K562 (cell line): Measurements from ENCODE around the gene TDRD9. TPM values are rescaled to one million over a fixed set of nuclear protein-coding genes. Genes with fewer than 3 reads are reported as not detected.

Experiments
- ATAC-seq: fragments of 200-7000 bp; cut with Tn5 transposase; 3 replicates; pipeline ENCODE4 v1.9.1; 2020; ENCODE audit warnings: moderate library complexity
- BruUV-seq: library from RNA; stranded (reverse); fragments of 400-500 nt; replicated peaks from 2 replicates; lab custom pipeline; 2021; lab: Mats Ljungman, UMichigan
- CTCF ChIA-PET: fragments of 300-600 bp; formaldehyde crosslinking; extraction: SDS; loops from one replicate; lab custom pipeline; 2021; ENCODE audit warnings: low intra/inter-chr PET ratio; lab: Yijun Ruan, JAX
- POLR2A ChIA-PET: fragments of 300-600, 350-650 bp; sonication (Branson Sonifier 250); formaldehyde crosslinking; extraction: SDS; loops from one replicate; lab custom pipeline; 2021; ENCODE audit warnings: antibody characterized with exemption, inconsistent platforms; lab: Yijun Ruan, JAX
- DNase-seq, 4 experiments: peaks; one replicate each; pipeline versions ENCODE4 v3.0.0 to v3.0.0-alpha.2; 2011 to 2018; ENCODE audit warnings: low spot score in 3 of 4, mixed read lengths in 3 of 4; ENCODE audit errors: extremely low read depth in 1 of 4
- FAIRE-seq: peaks from 2 replicates; lab custom pipeline; 2011; peaks lifted over from hg19 to GRCh38; lab: Jason Lieb, UNC
- H2AFZ ChIP-seq: 2 replicates; pipeline ENCODE4 v1.6.0; 2011; ENCODE audit warnings: low read depth, low read length, control low read depth, inconsistent platforms
- H3K27ac ChIP-seq: fragments of 200-600 bp; 3 replicates; pipeline ENCODE4 v1.8.0; 2011; ENCODE audit warnings: low read depth, mild to moderate bottlenecking, control low read depth, inconsistent platforms, low read length, moderate library complexity, mixed read lengths; ENCODE audit errors: extremely low read depth
- H3K27me3 ChIP-seq, 2 experiments: fragments of 300-600 bp in 1 of 2; 2 replicates in 1 of 2; 3 replicates in 1 of 2; pipeline versions ENCODE4 v1.6.0 to v1.8.0; 2011; ENCODE audit warnings: inconsistent platforms in 2 of 2, low read length in 2 of 2, mild to moderate bottlenecking in 1 of 2, mixed read lengths in 1 of 2, moderate library complexity in 1 of 2; ENCODE audit not compliant: control insufficient read depth in 2 of 2, insufficient read depth in 2 of 2
- H3K36me3 ChIP-seq: fragments of 300-600 bp; 3 replicates; pipeline ENCODE4 v1.8.0; 2011; ENCODE audit warnings: mild to moderate bottlenecking, low read length, inconsistent platforms; ENCODE audit not compliant: control insufficient read depth, insufficient read depth
- H3K4me1 ChIP-seq, 2 experiments: fragments of 200-600 bp in 1 of 2; replicated peaks in 1 of 2; 2 replicates in 1 of 2; 3 replicates in 1 of 2; pipeline versions ENCODE4 v1.5.1 to v1.8.0; 2011; ENCODE audit warnings: inconsistent platforms in 2 of 2, low read length in 2 of 2, mild to moderate bottlenecking in 1 of 2, mixed read lengths in 1 of 2, moderate library complexity in 1 of 2; ENCODE audit not compliant: control insufficient read depth in 2 of 2, insufficient read depth in 2 of 2
- H3K4me2 ChIP-seq: 2 replicates; pipeline ENCODE4 v1.6.1; 2011; ENCODE audit warnings: low read length, control low read depth, inconsistent platforms, mixed read lengths; ENCODE audit not compliant: insufficient read depth
- H3K4me3 ChIP-seq: fragments of 200-600 bp; sonication (generic), shearing (Covaris generic); 2 replicates; pipeline ENCODE4 v1.5.1; 2016; ENCODE audit warnings: control low read depth, inconsistent platforms
- H3K79me2 ChIP-seq: fragments of 200-600 bp; 3 replicates; pipeline ENCODE4 v1.8.0; 2011; ENCODE audit warnings: low read length, inconsistent platforms; ENCODE audit not compliant: control insufficient read depth, insufficient read depth
- H3K9ac ChIP-seq, 2 experiments: 2 replicates each; pipeline versions ENCODE4 v1.6.0 to v1.6.1; 2011; ENCODE audit warnings: low read depth in 2 of 2, low read length in 2 of 2, control low read depth in 1 of 2, inconsistent platforms in 1 of 2, mild to moderate bottlenecking in 1 of 2, mixed read lengths in 1 of 2; ENCODE audit not compliant: insufficient read depth in 1 of 2
- H3K9me1 ChIP-seq: one replicate; pipeline ENCODE4 v1.6.0; 2011; ENCODE audit warnings: inconsistent platforms, mild to moderate bottlenecking, low read length, moderate library complexity; ENCODE audit not compliant: control insufficient read depth, insufficient read depth
- H3K9me3 ChIP-seq: replicated peaks from 2 replicates; pipeline ENCODE4 v1.5.1; 2011; ENCODE audit warnings: low read depth, low read length, inconsistent platforms; ENCODE audit not compliant: control insufficient read depth, insufficient read depth
- H4K20me1 ChIP-seq: replicated peaks from 2 replicates; pipeline ENCODE4 v1.6.1; 2011; ENCODE audit warnings: low read length, inconsistent platforms, mixed read lengths; ENCODE audit not compliant: control insufficient read depth, insufficient read depth
- CBFB ChIP-seq: sonication (generic); formaldehyde crosslinking; IDR thresholded peaks from 2 replicates; pipeline ENCODE4 v1.4.0; 2020; ENCODE audit warnings: mild to moderate bottlenecking, missing genetic modification reagents
- E2F3 ChIP-seq: fragments of 250-450 bp; sonication (Bioruptor Pico); IDR thresholded peaks from 2 replicates; pipeline ENCODE4 v1.4.0; 2020; ENCODE audit warnings: mild to moderate bottlenecking
- HDAC6 ChIP-seq: IDR thresholded peaks from 2 replicates; pipeline ENCODE4 v1.6.1; 2012; ENCODE audit warnings: low read depth, mild to moderate bottlenecking, control low read depth, inconsistent platforms, low read length, moderate library complexity
- NFE2L1 ChIP-seq: fragments of 450-650 bp; IDR thresholded peaks from 2 replicates; pipeline ENCODE4 v1.6.1; 2016; ENCODE audit warnings: missing genetic modification characterization, low read depth, mild to moderate bottlenecking, missing compliant biosample characterization, moderate library complexity, borderline replicate concordance
- TCF3 ChIP-seq: sonication (generic); formaldehyde crosslinking; IDR thresholded peaks from 2 replicates; pipeline ENCODE4 v1.4.0; 2020; ENCODE audit warnings: mild to moderate bottlenecking, missing genetic modification reagents
- XRCC3 ChIP-seq: fragments of 450-650 bp; IDR thresholded peaks from 2 replicates; pipeline ENCODE4 v1.6.1; 2017; ENCODE audit warnings: mild to moderate bottlenecking, moderate library complexity
- ZNF384 ChIP-seq: IDR thresholded peaks from 2 replicates; pipeline ENCODE4 v1.6.1; 2012; ENCODE audit warnings: low read depth, low read length, improper control_type of control experiment
- ZNF408 ChIP-seq: fragments of 250-450 bp; sonication (Bioruptor Pico); IDR thresholded peaks from 2 replicates; pipeline ENCODE4 v1.4.0; 2020; ENCODE audit warnings: low read depth, mild to moderate bottlenecking, moderate library complexity
- ZNF764 ChIP-seq: fragments of 250-450 bp; sonication (Bioruptor Pico); IDR thresholded peaks from 2 replicates; pipeline ENCODE4 v1.4.0; 2020; ENCODE audit warnings: low read depth, mild to moderate bottlenecking, moderate library complexity
- WGBS: fragments of 100-300 bp; shearing (Covaris generic); methylation state at CpG from one replicate; pipeline ENCODE4 v1.1.6; 2016; ENCODE audit warnings: low coverage, mixed read lengths; ENCODE audit not compliant: insufficient coverage; ENCODE audit errors: missing lambda C conversion rate; 5-methylcytosine and 5-hydroxymethylcytosine counted together
- in situ Hi-C: fragments of 300-500 bp; cut with MboI; formaldehyde crosslinking; loops from 4 replicates; pipeline ENCODE4 v1.15.0; 2018; ENCODE audit warnings: inconsistent platforms, mixed read lengths
- intact Hi-C: fragments of 100-400 bp; cut with micrococcal nuclease; formaldehyde crosslinking; loops from 2 replicates; pipeline ENCODE4 v1.14.2; 2022
- polyA plus RNA-seq, 8 experiments: library from polyadenylated mRNA; depleted of rRNA in 4 of 8; stranded (reverse) in 5 of 8; unstranded in 3 of 8; fragments of >200 nt; fragmentation: Nextera tagmentation in 2 of 8; fragmentation: Illumina TruSeq in 1 of 8; extraction: Ambion mirVana in 2 of 8; extraction: Trizol in 1 of 8; gene quantifications; 2 replicates each; pipeline versions ENCODE4 v1.2.1 to v1.2.3, GENCODE V29; 2011 to 2014; ENCODE audit warnings: inconsistent platforms in 1 of 8, missing spikeins in 1 of 8
- total RNA-seq, 7 experiments: library from RNA; depleted of rRNA in 6 of 7; stranded (reverse); fragments of >200 nt in 6 of 7; fragmentation: Illumina TruSeq in 2 of 7; extraction: Trizol in 2 of 7; gene quantifications; 2 replicates each; pipeline versions ENCODE4 v1.2.1 to v1.2.3, GENCODE V29; 2011 to 2021; ENCODE audit warnings: low replicate concordance in 1 of 7
- TF ChIP-seq, protein P1 (sequence below): fragments of 450-650 bp; IDR thresholded peaks from 2 replicates; pipeline ENCODE4 v1.6.1; 2016; ENCODE audit warnings: low read depth, mild to moderate bottlenecking, moderate library complexity
- TF ChIP-seq, protein P2 (sequence below): fragments of 250-450 bp; sonication (Bioruptor Pico); IDR thresholded peaks from 2 replicates; pipeline ENCODE4 v1.9.0; 2021; ENCODE audit warnings: mild to moderate bottlenecking

Gene TDRD9
- total and polyA plus RNA-seq, 9 of the 15 experiments (the other 6 are each of a cell fraction or from before 2014, with no cell fraction given) = 0.04 to 0.14 (median 0.04) TPM; not detected in 5

- TF ChIP-seq NFE2L1 (tag) = no peak
- TF ChIP-seq XRCC3 = no peak
- no peak for TF ChIP-seq TCF3
- TF ChIP-seq, protein P1, sequence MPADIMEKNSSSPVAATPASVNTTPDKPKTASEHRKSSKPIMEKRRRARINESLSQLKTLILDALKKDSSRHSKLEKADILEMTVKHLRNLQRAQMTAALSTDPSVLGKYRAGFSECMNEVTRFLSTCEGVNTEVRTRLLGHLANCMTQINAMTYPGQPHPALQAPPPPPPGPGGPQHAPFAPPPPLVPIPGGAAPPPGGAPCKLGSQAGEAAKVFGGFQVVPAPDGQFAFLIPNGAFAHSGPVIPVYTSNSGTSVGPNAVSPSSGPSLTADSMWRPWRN = no peak
- TF ChIP-seq E2F3 (CRISPR knock-in tag) = no peak
- TF ChIP-seq ZNF408 (CRISPR knock-in tag) = no peak
- TF ChIP-seq CBFB (CRISPR knock-in tag) = no peak
These were observed 41.1 kb upstream of the TDRD9 start (continued) for GRCh38 chr14:103887170-103887501.

- DNase-seq = no peak
- no TSS peak for BruUV-seq
- H3K36me3 ChIP-seq = no peaks in the 10 kb centered on the region
- in situ Hi-C loops (no loop called here), intact Hi-C loops (no loop called here)
- ATAC-seq = no peak
- H3K4me1 ChIP-seq = peaks cover 4 to 43% of the 10 kb centered on the region in 2 experiments; a peak in 4 of 5 replicates
- no peak for FAIRE-seq
- H3K4me3 ChIP-seq = no peak overlapping the region
- H3K79me2 ChIP-seq = no peaks in the 10 kb centered on the region
- peaks cover 0 to 21% of the 10 kb centered on the region in 2 experiments; a peak in 2 of 5 replicates for H3K27me3 ChIP-seq
- ChIA-PET POLR2A (no interaction called here), CTCF (no interaction called here)
- no peak overlapping the region for H3K4me2 ChIP-seq
- WGBS = 50% methylated on average over 10 of the region's 10 CpGs
- no peak overlapping the region for H2AFZ ChIP-seq
- no peak overlapping the region for H3K27ac ChIP-seq
- no peaks in the 10 kb centered on the region for H3K9me3 ChIP-seq
- no peak overlapping the region for H3K9ac ChIP-seq
- H4K20me1 ChIP-seq = no peaks in the 10 kb centered on the region; the same call in 1 of the 2 replicates
- no peaks in the 10 kb centered on the region for H3K9me1 ChIP-seq
- TF ChIP-seq HDAC6 = no peak
- no peak for TF ChIP-seq ZNF384
- TF ChIP-seq, protein P2, sequence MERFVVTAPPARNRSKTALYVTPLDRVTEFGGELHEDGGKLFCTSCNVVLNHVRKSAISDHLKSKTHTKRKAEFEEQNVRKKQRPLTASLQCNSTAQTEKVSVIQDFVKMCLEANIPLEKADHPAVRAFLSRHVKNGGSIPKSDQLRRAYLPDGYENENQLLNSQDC (CRISPR knock-in tag) = no peak
- TF ChIP-seq ZNF764 (CRISPR knock-in tag) = no peak
These were observed 40.6 kb upstream of the TDRD9 start for GRCh38 chr14:103887557-103888115.
